Measurements from ENCODE around the gene DENND4A.

GRCh38 chr15:65835447-65835846, 43.4 kb upstream of the DENND4A start:
- TF ChIP-seq EP300 (IDR thresholded peaks at IDR 0.05) (no peak), CTCF (IDR thresholded peaks at IDR 0.05) (no peak)
